ENCODE measurements around the gene CACNA2D4.

DNA sequence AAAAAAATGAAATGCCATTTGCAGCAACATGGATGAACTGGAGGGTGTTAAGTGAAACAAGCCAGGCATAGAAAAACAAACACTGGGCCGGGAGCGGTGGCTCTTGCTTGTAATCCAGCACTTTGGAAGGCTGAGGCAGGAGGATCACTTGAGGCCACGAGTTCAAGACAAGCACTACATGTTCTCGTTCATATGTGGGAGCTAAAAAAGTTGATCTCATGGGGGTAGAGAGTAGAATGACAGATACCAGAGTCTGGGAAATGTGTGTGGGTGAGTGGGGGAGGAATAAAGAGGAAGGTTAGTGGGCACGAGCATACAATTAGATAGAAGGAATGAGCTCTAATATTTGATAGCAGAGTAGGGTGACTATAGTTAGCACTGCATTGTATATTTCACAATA, 21.5 kb downstream of the CACNA2D4 start:
- TF ChIP-seq, protein P1, sequence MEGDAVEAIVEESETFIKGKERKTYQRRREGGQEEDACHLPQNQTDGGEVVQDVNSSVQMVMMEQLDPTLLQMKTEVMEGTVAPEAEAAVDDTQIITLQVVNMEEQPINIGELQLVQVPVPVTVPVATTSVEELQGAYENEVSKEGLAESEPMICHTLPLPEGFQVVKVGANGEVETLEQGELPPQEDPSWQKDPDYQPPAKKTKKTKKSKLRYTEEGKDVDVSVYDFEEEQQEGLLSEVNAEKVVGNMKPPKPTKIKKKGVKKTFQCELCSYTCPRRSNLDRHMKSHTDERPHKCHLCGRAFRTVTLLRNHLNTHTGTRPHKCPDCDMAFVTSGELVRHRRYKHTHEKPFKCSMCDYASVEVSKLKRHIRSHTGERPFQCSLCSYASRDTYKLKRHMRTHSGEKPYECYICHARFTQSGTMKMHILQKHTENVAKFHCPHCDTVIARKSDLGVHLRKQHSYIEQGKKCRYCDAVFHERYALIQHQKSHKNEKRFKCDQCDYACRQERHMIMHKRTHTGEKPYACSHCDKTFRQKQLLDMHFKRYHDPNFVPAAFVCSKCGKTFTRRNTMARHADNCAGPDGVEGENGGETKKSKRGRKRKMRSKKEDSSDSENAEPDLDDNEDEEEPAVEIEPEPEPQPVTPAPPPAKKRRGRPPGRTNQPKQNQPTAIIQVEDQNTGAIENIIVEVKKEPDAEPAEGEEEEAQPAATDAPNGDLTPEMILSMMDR (IDR thresholded peaks at IDR 0.05; ENCODE audit: low read depth, low read length, missing input control) = no peak
- TF ChIP-seq, protein P2, sequence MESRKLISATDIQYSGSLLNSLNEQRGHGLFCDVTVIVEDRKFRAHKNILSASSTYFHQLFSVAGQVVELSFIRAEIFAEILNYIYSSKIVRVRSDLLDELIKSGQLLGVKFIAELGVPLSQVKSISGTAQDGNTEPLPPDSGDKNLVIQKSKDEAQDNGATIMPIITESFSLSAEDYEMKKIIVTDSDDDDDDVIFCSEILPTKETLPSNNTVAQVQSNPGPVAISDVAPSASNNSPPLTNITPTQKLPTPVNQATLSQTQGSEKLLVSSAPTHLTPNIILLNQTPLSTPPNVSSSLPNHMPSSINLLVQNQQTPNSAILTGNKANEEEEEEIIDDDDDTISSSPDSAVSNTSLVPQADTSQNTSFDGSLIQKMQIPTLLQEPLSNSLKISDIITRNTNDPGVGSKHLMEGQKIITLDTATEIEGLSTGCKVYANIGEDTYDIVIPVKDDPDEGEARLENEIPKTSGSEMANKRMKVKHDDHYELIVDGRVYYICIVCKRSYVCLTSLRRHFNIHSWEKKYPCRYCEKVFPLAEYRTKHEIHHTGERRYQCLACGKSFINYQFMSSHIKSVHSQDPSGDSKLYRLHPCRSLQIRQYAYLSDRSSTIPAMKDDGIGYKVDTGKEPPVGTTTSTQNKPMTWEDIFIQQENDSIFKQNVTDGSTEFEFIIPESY (IDR thresholded peaks at IDR 0.05) = no peak
- no peak for TF ChIP-seq TAF1 (conservative IDR thresholded peaks at IDR 0.05)
- TF ChIP-seq, protein P3, sequence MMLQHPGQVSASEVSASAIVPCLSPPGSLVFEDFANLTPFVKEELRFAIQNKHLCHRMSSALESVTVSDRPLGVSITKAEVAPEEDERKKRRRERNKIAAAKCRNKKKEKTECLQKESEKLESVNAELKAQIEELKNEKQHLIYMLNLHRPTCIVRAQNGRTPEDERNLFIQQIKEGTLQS (IDR thresholded peaks at IDR 0.05) = no peak
